ENCODE measurements around the gene PLCXD1. TPM values are rescaled to one million over a fixed set of nuclear protein-coding genes. Genes with fewer than 3 reads are reported as not detected.
"Not testable (repeated sequence)": the region's sequence is repeated elsewhere in the genome, so short reads cannot be mapped to it uniquely, and the experiment has no call there.

The PLCXD1 gene
- total RNA-seq, 4 donors from 2014 or later: 22.4 to 78.3 (median 54.2) TPM

GRCh38 chrX:261919-262352 is 19.2 kb upstream of the PLCXD1 start:
- H3K36me3 ChIP-seq: no peaks in the 10 kb centered on the region
- H3K9me3 ChIP-seq: no peaks in the 10 kb centered on the region
- TF ChIP-seq POLR2AphosphoS5 (IDR thresholded peaks at IDR 0.05) (no peak), EP300 (IDR thresholded peaks at IDR 0.05) (no peak), CTCF (IDR thresholded peaks at IDR 0.05) (no peak), POLR2A (IDR thresholded peaks at IDR 0.05) (no peak)
- peaks cover 8% of the 10 kb centered on the region for H3K27me3 ChIP-seq
- DNase-seq (ENCODE audit: low spot score in 2 of 2): no peak
- peaks cover 10% of the 10 kb centered on the region for H3K4me1 ChIP-seq
- H3K27ac ChIP-seq: no peak overlapping the region
- 37% methylated on average over 6 of the region's 12 CpGs for WGBS
- H3K4me3 ChIP-seq: no peak overlapping the region

- DNase-seq (ENCODE audit: low spot score in 2 of 2): no peak
- TF ChIP-seq EP300 (IDR thresholded peaks at IDR 0.05) (no peak), POLR2A (IDR thresholded peaks at IDR 0.05) (no peak), POLR2AphosphoS5 (IDR thresholded peaks at IDR 0.05) (no peak), CTCF (IDR thresholded peaks at IDR 0.05) (no peak)
- 80% methylated on average over 13 of the region's 13 CpGs for WGBS
- H3K4me1 ChIP-seq: peaks cover 10% of the 10 kb centered on the region
- H3K4me3 ChIP-seq: no peak overlapping the region
- H3K9me3 ChIP-seq: no peaks in the 10 kb centered on the region
- peaks cover 8% of the 10 kb centered on the region for H3K27me3 ChIP-seq
- no peak overlapping the region for H3K27ac ChIP-seq
- no peaks in the 10 kb centered on the region for H3K36me3 ChIP-seq
Measured at GRCh38 chrX:262381-262909, 18.7 kb upstream of the PLCXD1 start.

- not testable (repeated sequence) for H3K36me3 ChIP-seq; DNase-seq (ENCODE audit: low spot score in 2 of 2); H3K9me3 ChIP-seq; H3K4me3 ChIP-seq; H3K27me3 ChIP-seq; H3K27ac ChIP-seq
- WGBS: 88% methylated on average over 16 of the region's 16 CpGs
- peaks cover 10% of the 10 kb centered on the region for H3K4me1 ChIP-seq
Measured at GRCh38 chrX:264006-264405, 17.2 kb upstream of the PLCXD1 start.

- TF ChIP-seq EP300 (IDR thresholded peaks at IDR 0.05) (no peak), POLR2AphosphoS5 (IDR thresholded peaks at IDR 0.05) (no peak), CTCF (IDR thresholded peaks at IDR 0.05) (no peak), POLR2A (IDR thresholded peaks at IDR 0.05) (no peak)
- no peaks in the 10 kb centered on the region for H3K36me3 ChIP-seq
- no peak overlapping the region for H3K4me3 ChIP-seq
- no peaks in the 10 kb centered on the region for H3K9me3 ChIP-seq
- peaks cover 10% of the 10 kb centered on the region for H3K4me1 ChIP-seq
- no peaks in the 10 kb centered on the region for H3K27me3 ChIP-seq
- no peak overlapping the region for H3K27ac ChIP-seq
- WGBS: 75% methylated on average over 16 of the region's 16 CpGs
- DNase-seq (ENCODE audit: low spot score in 2 of 2): no peak
Measured at GRCh38 chrX:264634-265455, 16.3 kb upstream of the PLCXD1 start.

- 84% methylated on average over 8 of the region's 8 CpGs for WGBS
- H3K9me3 ChIP-seq: no peaks in the 10 kb centered on the region
- no peak for DNase-seq (ENCODE audit: low spot score in 2 of 2)
- no peaks in the 10 kb centered on the region for H3K27me3 ChIP-seq
- H3K27ac ChIP-seq: no peak overlapping the region
- H3K36me3 ChIP-seq: no peaks in the 10 kb centered on the region
- H3K4me1 ChIP-seq: peaks cover 10% of the 10 kb centered on the region
- H3K4me3 ChIP-seq: no peak overlapping the region
- TF ChIP-seq EP300 (IDR thresholded peaks at IDR 0.05) (no peak), POLR2AphosphoS5 (IDR thresholded peaks at IDR 0.05) (no peak), POLR2A (IDR thresholded peaks at IDR 0.05) (no peak), CTCF (IDR thresholded peaks at IDR 0.05) (no peak)
Measured at GRCh38 chrX:265502-265901, 15.7 kb upstream of the PLCXD1 start.
